ENCODE data around the gene GON4L. TPM values are rescaled to one million over a fixed set of nuclear protein-coding genes. Genes with fewer than 3 reads are reported as not detected.

Gene GON4L
- polyA plus RNA-seq, 1 of the 3 experiments (the other 2 are of a cell fraction): 16.5 TPM

DNA sequence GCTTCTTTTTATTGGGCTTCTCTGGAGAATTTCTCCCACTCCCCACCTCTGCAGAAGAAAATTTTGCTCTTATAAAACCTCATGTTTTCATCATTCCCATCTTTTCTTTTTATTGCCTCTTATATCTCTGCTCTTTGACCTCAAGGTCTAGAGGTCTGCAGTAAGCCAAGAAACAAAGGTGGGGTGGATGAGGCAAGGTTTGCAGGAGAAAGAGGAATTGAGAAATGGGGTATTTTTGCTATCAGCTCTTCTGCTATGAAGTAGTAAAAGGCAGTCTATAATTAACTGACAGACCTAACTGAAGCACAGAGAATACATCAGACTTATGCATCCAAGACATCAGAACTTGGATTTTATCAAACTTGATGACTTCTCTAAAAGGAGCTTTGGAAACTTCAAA, 25.2 kb upstream of the GON4L start:
- Histone ChIP-seq H3K4me2 (no peak overlapping the region), H3K9me2 (no peaks in the 10 kb centered on the region), H3K36me3 (replicated peaks in 1 of 2; ENCODE audit: control insufficient read depth in 1 of 2, insufficient read depth in 2 of 2, low read length in 1 of 2) (peaks cover 12 to 22% of the 10 kb centered on the region in 2 experiments), H4K20me1 (ENCODE audit: insufficient read depth) (no peaks in the 10 kb centered on the region), H3K27ac (ENCODE audit: low read depth in 2 of 2, low read length in 1 of 2) (no peak overlapping the region), H3F3A (replicated peaks; ENCODE audit: insufficient read depth) (peaks cover 27% of the 10 kb centered on the region), H3K9ac (no peak overlapping the region), H3K4me3 (ENCODE audit: low read depth in 2 of 2, low read length in 1 of 2) (no peak overlapping the region), H3K79me2 (ENCODE audit: insufficient read depth) (0 out of 2 replicates have a peak, but pooled peaks cover 4% of the 10 kb centered on the region), H3K4me1 (ENCODE audit: control insufficient read depth in 1 of 2, insufficient read depth in 2 of 2, low read depth in 1 of 2, low read length in 1 of 2) (peaks cover 0 to 8% of the 10 kb centered on the region in 2 experiments; a peak in 2 of 4 replicates), H3K27me3 (ENCODE audit: insufficient read depth) (no peaks in the 10 kb centered on the region), H3K9me3 (no peaks in the 10 kb centered on the region), H2AFZ (ENCODE audit: low read depth) (no peak overlapping the region)
- CTCF ChIA-PET: interaction anchor here (1.5 kb wide), 1 partner anchor 9 kb away, joined by 5 read pairs; no protein-coding TSS in a partner anchor
- TF ChIP-seq POLR2AphosphoS5 (IDR thresholded peaks at IDR 0.05; ENCODE audit: low read depth, low read length): no peak
- TF ChIP-seq, protein P1, sequence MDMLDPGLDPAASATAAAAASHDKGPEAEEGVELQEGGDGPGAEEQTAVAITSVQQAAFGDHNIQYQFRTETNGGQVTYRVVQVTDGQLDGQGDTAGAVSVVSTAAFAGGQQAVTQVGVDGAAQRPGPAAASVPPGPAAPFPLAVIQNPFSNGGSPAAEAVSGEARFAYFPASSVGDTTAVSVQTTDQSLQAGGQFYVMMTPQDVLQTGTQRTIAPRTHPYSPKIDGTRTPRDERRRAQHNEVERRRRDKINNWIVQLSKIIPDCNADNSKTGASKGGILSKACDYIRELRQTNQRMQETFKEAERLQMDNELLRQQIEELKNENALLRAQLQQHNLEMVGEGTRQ (IDR thresholded peaks at IDR 0.05; ENCODE audit: borderline replicate concordance, low read depth, low read length): no peak
- TF ChIP-seq CHD2 (IDR thresholded peaks at IDR 0.05; ENCODE audit: low read length, partially characterized antibody): no peak
- no peak for TF ChIP-seq RAD21 (IDR thresholded peaks at IDR 0.05; ENCODE audit: low read length)
- TF ChIP-seq TEAD4 (IDR thresholded peaks at IDR 0.05; ENCODE audit: borderline replicate concordance, insufficient read depth): no peak
- TF ChIP-seq, protein P2, sequence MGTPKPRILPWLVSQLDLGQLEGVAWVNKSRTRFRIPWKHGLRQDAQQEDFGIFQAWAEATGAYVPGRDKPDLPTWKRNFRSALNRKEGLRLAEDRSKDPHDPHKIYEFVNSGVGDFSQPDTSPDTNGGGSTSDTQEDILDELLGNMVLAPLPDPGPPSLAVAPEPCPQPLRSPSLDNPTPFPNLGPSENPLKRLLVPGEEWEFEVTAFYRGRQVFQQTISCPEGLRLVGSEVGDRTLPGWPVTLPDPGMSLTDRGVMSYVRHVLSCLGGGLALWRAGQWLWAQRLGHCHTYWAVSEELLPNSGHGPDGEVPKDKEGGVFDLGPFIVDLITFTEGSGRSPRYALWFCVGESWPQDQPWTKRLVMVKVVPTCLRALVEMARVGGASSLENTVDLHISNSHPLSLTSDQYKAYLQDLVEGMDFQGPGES (IDR thresholded peaks at IDR 0.05; ENCODE audit: low read depth, low read length): no peak
- no peak for TF ChIP-seq FOSL2 (IDR thresholded peaks at IDR 0.05; ENCODE audit: borderline replicate concordance, low read depth)
- TF ChIP-seq FOXJ3 (CRISPR knock-in tag; IDR thresholded peaks at IDR 0.05): no peak
- TF ChIP-seq SIN3A (IDR thresholded peaks at IDR 0.05; ENCODE audit: borderline replicate concordance, low read depth, low read length): no peak
- TF ChIP-seq, protein P3, sequence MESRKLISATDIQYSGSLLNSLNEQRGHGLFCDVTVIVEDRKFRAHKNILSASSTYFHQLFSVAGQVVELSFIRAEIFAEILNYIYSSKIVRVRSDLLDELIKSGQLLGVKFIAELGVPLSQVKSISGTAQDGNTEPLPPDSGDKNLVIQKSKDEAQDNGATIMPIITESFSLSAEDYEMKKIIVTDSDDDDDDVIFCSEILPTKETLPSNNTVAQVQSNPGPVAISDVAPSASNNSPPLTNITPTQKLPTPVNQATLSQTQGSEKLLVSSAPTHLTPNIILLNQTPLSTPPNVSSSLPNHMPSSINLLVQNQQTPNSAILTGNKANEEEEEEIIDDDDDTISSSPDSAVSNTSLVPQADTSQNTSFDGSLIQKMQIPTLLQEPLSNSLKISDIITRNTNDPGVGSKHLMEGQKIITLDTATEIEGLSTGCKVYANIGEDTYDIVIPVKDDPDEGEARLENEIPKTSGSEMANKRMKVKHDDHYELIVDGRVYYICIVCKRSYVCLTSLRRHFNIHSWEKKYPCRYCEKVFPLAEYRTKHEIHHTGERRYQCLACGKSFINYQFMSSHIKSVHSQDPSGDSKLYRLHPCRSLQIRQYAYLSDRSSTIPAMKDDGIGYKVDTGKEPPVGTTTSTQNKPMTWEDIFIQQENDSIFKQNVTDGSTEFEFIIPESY (IDR thresholded peaks at IDR 0.05; ENCODE audit: borderline replicate concordance, low read depth): no peak
- no peak for TF ChIP-seq GABPA (IDR thresholded peaks at IDR 0.05; ENCODE audit: low read depth)
- no peak for TF ChIP-seq YY1 (IDR thresholded peaks at IDR 0.05; ENCODE audit: low read depth)
- no peak for TF ChIP-seq GATA2 (CRISPR knock-in tag; IDR thresholded peaks at IDR 0.05)
- no peak for TF ChIP-seq EZH2phosphoT487 (IDR thresholded peaks at IDR 0.05; ENCODE audit: borderline replicate concordance, low read depth)
- POLR2A ChIA-PET: no interaction called here
- DNase-seq: no peak
